Activated CD4-positive, alpha-beta T cell treated with anti-CD3 and anti-CD28 coated beads, Interleukin-2, amount 50 U/mL, for 48 hours (primary cell): ENCODE data around the gene ATP6AP2.
"Not testable (repeated sequence)": the region's sequence is repeated elsewhere in the genome, so short reads cannot be mapped to it uniquely, and the experiment has no call there.

Experiments
- DNase-seq, 2 experiments: peaks; one replicate each; pipeline ENCODE4 v3.0.0-alpha.2; 2020

The ATP6AP2 gene

DNA sequence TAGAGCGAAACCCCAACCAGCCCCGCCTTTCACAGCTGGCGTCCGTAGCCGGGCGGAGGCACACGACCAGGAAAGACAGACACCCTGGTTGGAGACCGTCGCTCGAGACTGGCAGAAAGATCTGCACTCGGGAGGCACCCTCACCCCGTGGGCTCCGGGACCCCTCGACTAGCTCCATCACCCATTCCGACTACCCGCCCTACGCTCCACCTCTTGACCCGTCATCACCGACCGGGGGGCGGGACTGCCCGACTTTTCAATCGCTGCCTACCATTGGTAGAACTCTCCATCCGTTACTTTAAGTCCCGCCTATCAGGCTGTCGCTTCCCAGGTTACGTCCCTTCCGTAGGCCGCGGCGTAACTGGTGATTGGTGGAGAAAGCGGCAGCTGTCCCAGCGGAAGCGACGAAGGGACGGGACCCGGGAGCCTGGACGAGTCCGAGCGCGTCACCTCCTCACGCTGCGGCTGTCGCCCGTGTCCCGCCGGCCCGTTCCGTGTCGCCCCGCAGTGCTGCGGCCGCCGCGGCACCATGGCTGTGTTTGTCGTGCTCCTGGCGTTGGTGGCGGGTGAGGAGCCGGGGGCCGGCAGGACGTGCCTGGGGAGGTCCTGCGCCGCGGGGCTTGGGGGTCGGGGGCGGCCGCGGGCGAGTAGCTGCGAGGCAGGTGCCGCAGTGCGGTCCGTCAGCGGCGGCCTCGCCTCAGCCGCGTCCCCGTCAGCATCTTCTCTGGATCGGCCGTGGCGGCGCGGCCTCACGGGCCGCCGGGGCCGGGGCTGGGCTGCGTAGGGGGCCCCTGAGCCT lies at the start of gene ATP6AP2:
Gene ATP6AP2 (plus strand): TSS at position 434 of the 799 bp plus-strand sequence. CDS start 96 bp downstream, at position 530.
- peak; percentile 88 to 90 for DNase-seq

GRCh38 chrX:40531056-40531826 lies 49.5 kb upstream of the ATP6AP2 start:
- DNase-seq = no peak

DNA sequence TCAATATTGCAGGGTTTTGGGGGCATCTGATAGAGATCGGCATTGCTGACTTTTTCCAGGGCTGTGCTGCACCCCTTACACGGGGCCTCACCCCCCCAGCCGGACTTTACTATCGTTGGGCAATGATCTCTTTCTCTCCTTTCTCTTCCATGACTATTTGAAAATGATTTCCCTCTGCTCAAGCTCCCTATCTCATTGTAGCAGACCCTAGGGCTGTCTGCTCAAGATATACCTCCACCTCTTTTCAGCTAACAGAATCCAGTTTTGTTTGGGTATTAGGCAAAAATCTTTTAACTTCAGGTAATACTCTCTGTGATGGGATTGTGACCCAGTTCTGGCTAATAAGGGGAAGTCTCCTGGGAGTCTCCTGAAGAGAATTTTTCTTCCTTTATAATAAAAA lies 43.5 kb upstream of the ATP6AP2 start:
- DNase-seq = no peak

- DNase-seq = no peak
These were observed 42.4 kb upstream of the ATP6AP2 start for GRCh38 chrX:40538406-40538805.

GRCh38 chrX:40539214-40540142 lies 41.3 kb upstream of the ATP6AP2 start:
- DNase-seq = peak; percentile 65 to 75

GRCh38 chrX:40542208-40542607 lies 38.6 kb upstream of the ATP6AP2 start:
- DNase-seq = no peak

GRCh38 chrX:40542972-40543371 lies 37.8 kb upstream of the ATP6AP2 start:
- DNase-seq = no peak

- DNase-seq = no peak
These were observed 37.0 kb upstream of the ATP6AP2 start for GRCh38 chrX:40543661-40544328.

GRCh38 chrX:40544343-40545266 lies 36.2 kb upstream of the ATP6AP2 start:
- DNase-seq = no peak

GRCh38 chrX:40546870-40547269 lies 33.9 kb upstream of the ATP6AP2 start:
- no peak for DNase-seq

- no peak for DNase-seq
These were observed 30.7 kb upstream of the ATP6AP2 start for GRCh38 chrX:40550066-40550465.

- DNase-seq = no peak
These were observed 28.0 kb upstream of the ATP6AP2 start for GRCh38 chrX:40552768-40553167.

- no peak for DNase-seq
These were observed 22.2 kb upstream of the ATP6AP2 start for GRCh38 chrX:40558590-40558989.

- no peak for DNase-seq
These were observed 17.0 kb upstream of the ATP6AP2 start for GRCh38 chrX:40563784-40564183.

- no peak for DNase-seq
These were observed 16.3 kb upstream of the ATP6AP2 start for GRCh38 chrX:40564447-40564846.

DNA sequence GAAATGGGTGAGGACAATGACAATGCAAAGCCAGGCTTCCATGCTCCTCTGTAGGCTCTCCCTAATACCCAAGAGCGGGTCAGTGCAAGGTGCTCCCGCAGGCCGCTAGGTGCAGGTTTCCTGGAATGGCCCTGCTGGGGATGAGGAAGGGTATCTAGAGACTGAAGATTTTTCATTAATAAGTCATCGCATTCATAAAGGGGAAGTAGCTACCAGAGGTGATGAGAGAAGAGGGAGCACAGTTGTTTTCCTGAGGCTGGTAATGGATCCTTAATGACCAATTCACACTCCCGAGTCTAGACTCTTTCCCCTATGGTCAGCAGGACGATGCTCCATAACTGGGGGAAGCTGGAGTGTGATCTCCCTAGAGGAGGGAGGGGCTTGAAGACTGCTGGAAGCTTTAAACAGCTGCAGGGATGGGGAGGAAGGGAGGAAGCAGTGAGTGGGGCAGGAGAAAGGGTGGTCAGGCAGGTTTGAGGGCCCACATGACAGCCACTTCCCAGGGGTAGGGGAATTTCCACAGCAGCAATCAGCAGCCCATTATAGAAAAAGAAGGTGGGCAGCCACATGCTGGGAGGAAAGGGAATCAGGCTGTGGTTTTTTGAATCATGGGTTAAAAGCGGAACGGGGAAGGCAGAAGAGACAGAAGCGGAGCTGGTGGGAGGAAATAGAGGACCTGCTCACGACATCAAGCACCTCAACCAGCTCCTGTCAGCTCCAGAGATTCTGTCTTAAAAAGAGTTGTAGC lies 10.2 kb upstream of the ATP6AP2 start:
- peak; percentile 4 to 13 for DNase-seq

DNA sequence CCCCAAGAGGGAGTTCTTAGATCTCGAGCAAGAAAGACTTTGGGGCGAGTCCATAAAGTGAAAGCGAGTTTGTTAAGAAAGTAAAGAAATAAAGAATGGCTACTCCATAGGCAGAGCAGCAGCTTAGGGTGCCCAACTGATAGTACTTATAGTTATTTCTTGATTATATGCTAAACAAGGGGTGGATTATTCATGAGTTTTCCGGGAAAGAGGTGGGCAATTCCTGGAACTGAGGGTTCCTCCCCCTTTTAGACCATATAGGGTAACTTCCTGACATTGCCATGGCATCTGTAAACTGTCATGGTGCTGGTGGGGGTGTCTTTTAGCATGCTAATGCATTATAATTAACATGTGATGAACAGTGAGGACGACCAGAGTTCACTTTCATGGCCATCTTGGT lies 9.6 kb upstream of the ATP6AP2 start:
- DNase-seq = peak; percentile 30 to 44

DNA sequence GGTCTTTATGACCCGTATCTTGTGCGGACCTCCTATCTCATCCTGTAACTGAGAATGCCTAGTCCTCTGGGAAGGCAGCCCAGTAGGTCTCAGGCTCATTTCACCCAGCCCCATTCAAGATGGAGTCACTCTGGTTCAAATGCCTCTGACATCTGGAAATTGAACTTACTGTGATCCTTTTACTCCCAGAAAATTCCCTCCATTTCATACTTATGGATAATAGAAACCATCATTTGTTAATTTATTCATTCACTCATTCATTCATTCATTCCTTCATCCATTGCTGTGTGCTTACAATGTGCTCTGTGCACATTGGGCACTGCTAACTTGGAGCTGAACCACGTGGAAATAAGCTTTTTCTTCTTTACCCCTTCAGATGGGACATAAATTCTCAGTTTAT lies 9.2 kb upstream of the ATP6AP2 start:
- no peak for DNase-seq

- DNase-seq = peak; percentile 27 to 38
These were observed 7.0 kb upstream of the ATP6AP2 start for GRCh38 chrX:40573763-40574162.

- DNase-seq = not testable (repeated sequence)
These were observed 5.4 kb upstream of the ATP6AP2 start for GRCh38 chrX:40575411-40575810.

GRCh38 chrX:40576291-40576690 lies 4.5 kb upstream of the ATP6AP2 start:
- DNase-seq = no peak
